Measurements from ENCODE around the gene PARD3. TPM values are rescaled to one million over a fixed set of nuclear protein-coding genes. Genes with fewer than 3 reads are reported as not detected.

The PARD3 gene
- total and polyA plus RNA-seq, 3 donors from 2014 or later, result 31.8 to 59.5 (median 49.5) TPM

DNA sequence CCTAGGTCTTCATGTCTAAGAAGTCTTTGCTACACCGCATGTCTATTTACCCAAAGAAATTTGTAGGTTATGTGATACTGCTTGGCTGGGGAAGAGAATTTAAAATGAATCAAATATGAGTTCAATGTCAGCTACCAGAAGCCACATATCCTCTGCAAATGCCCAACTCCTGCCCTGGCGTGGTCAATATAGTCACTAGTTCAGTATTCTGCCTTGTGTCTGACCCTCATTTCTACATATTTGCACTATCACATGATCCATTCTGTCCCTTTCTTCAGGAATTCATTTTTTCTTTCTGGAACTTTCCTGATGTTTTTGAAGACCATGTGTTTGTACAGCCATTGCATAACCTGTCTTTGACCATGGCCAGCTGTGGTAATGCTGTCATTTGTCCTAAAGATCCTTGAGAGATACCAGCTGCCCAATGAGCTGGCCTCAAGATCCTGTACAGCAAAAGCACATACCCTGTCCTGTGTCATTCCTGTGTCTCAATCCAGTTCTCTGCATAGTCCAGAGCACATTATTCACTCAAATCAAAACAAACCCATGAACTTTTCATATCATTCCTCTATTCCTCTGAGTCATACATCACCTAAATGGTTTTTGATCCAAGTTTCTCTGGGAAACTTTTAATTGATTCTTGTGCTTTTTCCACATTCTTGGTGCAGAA is 524.5 kb downstream of the PARD3 start:
- H3K27ac ChIP-seq, result no peak overlapping the region
- intact Hi-C loops (cut with DNase I; ENCODE audit: low total_unique reads), result no loop called here
- no peak for DNase-seq
- TF ChIP-seq POLR2A (IDR thresholded peaks at IDR 0.05), result no peak
- TF ChIP-seq, protein P1, sequence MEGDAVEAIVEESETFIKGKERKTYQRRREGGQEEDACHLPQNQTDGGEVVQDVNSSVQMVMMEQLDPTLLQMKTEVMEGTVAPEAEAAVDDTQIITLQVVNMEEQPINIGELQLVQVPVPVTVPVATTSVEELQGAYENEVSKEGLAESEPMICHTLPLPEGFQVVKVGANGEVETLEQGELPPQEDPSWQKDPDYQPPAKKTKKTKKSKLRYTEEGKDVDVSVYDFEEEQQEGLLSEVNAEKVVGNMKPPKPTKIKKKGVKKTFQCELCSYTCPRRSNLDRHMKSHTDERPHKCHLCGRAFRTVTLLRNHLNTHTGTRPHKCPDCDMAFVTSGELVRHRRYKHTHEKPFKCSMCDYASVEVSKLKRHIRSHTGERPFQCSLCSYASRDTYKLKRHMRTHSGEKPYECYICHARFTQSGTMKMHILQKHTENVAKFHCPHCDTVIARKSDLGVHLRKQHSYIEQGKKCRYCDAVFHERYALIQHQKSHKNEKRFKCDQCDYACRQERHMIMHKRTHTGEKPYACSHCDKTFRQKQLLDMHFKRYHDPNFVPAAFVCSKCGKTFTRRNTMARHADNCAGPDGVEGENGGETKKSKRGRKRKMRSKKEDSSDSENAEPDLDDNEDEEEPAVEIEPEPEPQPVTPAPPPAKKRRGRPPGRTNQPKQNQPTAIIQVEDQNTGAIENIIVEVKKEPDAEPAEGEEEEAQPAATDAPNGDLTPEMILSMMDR (IDR thresholded peaks at IDR 0.05), result no peak
- no peaks in the 10 kb centered on the region for H3K9me3 ChIP-seq
- no peaks in the 10 kb centered on the region for H3K4me1 ChIP-seq
- H3K4me3 ChIP-seq, result no peak overlapping the region
- 92 to 96% methylated on average over 2 of the region's 2 CpGs for WGBS, 2 donors
- no peaks in the 10 kb centered on the region for H3K27me3 ChIP-seq
- no peaks in the 10 kb centered on the region for H3K36me3 ChIP-seq (ENCODE audit: low read depth, missing control alignments)

DNA sequence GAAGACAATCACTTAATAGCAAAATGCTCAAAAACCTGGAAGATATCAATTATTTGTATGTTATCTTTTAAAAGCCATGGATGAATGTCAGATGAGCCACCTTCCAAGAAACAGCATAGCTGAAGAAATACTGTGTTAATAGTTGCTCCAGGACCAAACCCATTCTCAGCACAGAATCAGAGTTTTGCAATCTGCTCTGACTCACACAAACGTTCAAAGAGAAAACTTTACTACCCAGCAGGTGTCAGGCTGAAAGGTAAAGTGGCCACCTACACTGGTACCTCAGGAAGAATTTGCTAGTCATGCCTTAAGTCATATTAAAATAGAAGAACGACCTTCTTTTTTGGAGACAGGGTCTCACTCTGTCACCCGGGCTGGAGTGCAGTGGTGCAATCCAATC is 526.5 kb downstream of the PARD3 start:
- no peaks in the 10 kb centered on the region for H3K4me1 ChIP-seq
- no peak for TF ChIP-seq POLR2A (IDR thresholded peaks at IDR 0.05)
- TF ChIP-seq, protein P1 (IDR thresholded peaks at IDR 0.05), result no peak
- H3K27me3 ChIP-seq, result no peaks in the 10 kb centered on the region
- H3K9me3 ChIP-seq, result no peaks in the 10 kb centered on the region
- no peak overlapping the region for H3K27ac ChIP-seq
- no peak for DNase-seq
- WGBS, 2 donors, result 80 to 87% methylated on average over 3 of the region's 3 CpGs
- intact Hi-C loops (cut with DNase I; ENCODE audit: low total_unique reads), result no loop called here
- H3K36me3 ChIP-seq (ENCODE audit: low read depth, missing control alignments), result no peaks in the 10 kb centered on the region
- H3K4me3 ChIP-seq, result no peak overlapping the region

DNA sequence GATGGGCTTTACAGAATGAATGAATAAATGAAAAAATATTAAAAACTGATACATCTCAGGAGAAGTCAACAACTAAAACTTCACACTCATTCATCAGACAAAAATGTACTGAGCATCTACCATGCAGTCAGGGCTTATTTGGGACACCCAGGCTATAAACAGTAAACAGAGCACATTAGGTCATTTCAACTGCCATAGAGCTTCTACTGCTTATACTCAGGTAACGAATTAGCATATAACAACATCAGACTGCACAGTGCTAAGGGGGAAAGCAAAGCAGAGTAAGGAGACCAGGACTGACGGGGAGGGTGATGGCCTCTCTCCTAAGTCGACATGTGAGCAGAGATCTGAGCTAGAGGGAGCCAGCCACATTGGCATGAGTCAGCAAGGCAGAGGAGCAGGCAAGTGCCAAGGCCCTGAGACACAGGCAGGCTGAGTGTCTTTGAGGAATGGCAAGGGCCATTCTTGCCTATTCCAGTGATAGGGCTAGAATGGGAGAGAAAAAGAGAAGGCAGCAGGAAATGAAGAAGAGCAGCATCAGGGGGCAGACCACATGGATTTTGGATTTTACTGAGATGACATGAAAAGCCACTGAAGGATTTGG is 528.9 kb downstream of the PARD3 start:
- Histone ChIP-seq H3K27ac (no peak overlapping the region), H3K27me3 (no peaks in the 10 kb centered on the region), H3K4me3 (no peak overlapping the region), H3K9me3 (no peaks in the 10 kb centered on the region), H3K4me1 (no peaks in the 10 kb centered on the region), H3K36me3 (ENCODE audit: low read depth, missing control alignments) (no peaks in the 10 kb centered on the region)
- intact Hi-C loops (cut with DNase I; ENCODE audit: low total_unique reads), result no loop called here
- TF ChIP-seq, protein P1 (IDR thresholded peaks at IDR 0.05), result no peak
- TF ChIP-seq POLR2A (IDR thresholded peaks at IDR 0.05), result no peak
- no peak for DNase-seq
- 89 to 94% methylated on average over 3 of the region's 3 CpGs for WGBS, 2 donors

DNA sequence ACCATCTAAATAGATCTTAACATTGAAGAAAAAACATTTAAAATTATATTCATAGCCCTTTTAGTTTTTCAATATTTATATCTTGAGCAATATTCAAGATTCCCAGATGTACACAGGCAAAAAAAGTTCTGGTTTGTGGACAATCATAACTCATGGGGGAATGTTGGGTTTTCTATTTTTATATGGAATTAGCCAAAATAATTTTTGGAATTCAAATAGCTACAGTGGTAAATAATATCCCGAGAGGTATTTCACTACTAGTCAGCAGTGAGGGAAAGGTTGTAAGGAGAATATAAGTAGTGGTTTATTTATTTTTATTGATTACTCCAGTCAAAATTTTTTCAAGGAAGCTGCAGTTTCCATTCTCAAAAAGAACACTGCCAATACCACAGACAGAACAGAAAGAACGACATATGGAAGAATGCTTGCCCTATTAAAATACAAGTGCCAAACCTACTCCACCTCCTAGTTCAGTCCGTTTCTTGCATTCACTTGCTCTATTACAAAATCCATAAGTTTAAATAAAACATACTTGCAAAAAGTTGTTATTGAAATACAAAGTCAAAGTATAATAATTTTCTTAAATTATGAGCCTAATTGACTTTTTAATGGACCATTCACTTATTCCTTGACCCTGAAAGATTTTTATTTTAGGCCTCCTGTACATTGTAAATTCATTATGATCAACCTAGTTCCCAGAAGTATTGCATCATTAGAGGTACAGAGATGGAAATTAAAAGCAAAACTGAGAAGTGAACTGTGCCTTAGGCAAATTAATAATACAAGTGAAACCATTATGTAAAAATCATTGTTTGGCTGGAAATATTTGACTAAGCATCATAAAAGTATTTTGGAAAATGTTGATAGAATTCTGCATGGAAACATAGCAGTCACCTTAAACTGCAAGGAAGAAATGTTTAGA is 533.2 kb downstream of the PARD3 start:
- no peak for DNase-seq
- Histone ChIP-seq H3K27me3 (no peaks in the 10 kb centered on the region), H3K36me3 (ENCODE audit: low read depth, missing control alignments) (no peaks in the 10 kb centered on the region), H3K9me3 (no peaks in the 10 kb centered on the region), H3K4me3 (no peak overlapping the region), H3K4me1 (peaks cover 6% of the 10 kb centered on the region), H3K27ac (no peak overlapping the region)
- WGBS, 2 donors, result 81 to 86% methylated on average over 3 of the region's 3 CpGs
- no peak for TF ChIP-seq POLR2A (IDR thresholded peaks at IDR 0.05)
- TF ChIP-seq, protein P1 (IDR thresholded peaks at IDR 0.05), result no peak
- intact Hi-C loops (cut with DNase I; ENCODE audit: low total_unique reads), result no loop called here
